Stimulated activated naive B cell treated with anti-CD40 and anti-IgM and Interleukin-4, amounts not matched to agents 10 μg/mL and 1 μg/mL and 100 μg/mL, for 72 hours (primary cell): ENCODE results near the gene EGFL6.
"Not testable (repeated sequence)": the region's sequence is repeated elsewhere in the genome, so short reads cannot be mapped to it uniquely, and the experiment has no call there.

ENCODE experiments used
- ATAC-seq, 2 donors: fragments of 150-1000 bp; cut with Tn5 transposase; replicated peaks; 2 replicates each; pipeline ENCODE4 v1.10.0; 2021; ENCODE audit warnings: moderate library complexity in 1 of 2
- DNase-seq: peaks from one replicate; pipeline ENCODE4 v3.0.0; 2021
- H3K27ac Mint-ChIP-seq: one replicate; pipeline ENCODE4 v1.8.0; 2022; ENCODE audit warnings: mild to moderate bottlenecking, mixed read lengths
- H3K27me3 Mint-ChIP-seq, 2 donors: one replicate each; pipeline ENCODE4 v1.8.0; 2022; ENCODE audit warnings: mixed read lengths in 2 of 2
- H3K36me3 Mint-ChIP-seq, 2 donors: one replicate each; pipeline ENCODE4 v1.8.0; 2022; ENCODE audit warnings: mixed read lengths in 2 of 2, mild to moderate bottlenecking in 1 of 2
- H3K4me1 Mint-ChIP-seq, 2 donors: one replicate each; pipeline ENCODE4 v1.8.0; 2022; ENCODE audit warnings: mixed read lengths in 2 of 2, mild to moderate bottlenecking in 1 of 2
- H3K4me3 Mint-ChIP-seq, 2 donors: one replicate each; pipeline ENCODE4 v1.8.0; 2022; ENCODE audit warnings: mild to moderate bottlenecking in 2 of 2, mixed read lengths in 2 of 2, moderate library complexity in 1 of 2
- H3K9me3 Mint-ChIP-seq, 2 donors: one replicate each; pipeline ENCODE4 v1.8.0; 2022; ENCODE audit warnings: mixed read lengths in 2 of 2, mild to moderate bottlenecking in 1 of 2

Gene EGFL6

GRCh38 chrX:13673016-13673415 lies 103.6 kb downstream of the EGFL6 start:
- DNase-seq = no peak
- ATAC-seq = no peak
- Mint-ChIP-seq H3K27me3 (peaks cover 0 to 30% of the 10 kb centered on the region in 2 donors), H3K4me3 (no peak overlapping the region), H3K4me1 (peaks cover 7 to 16% of the 10 kb centered on the region in 2 donors), H3K27ac (no peak overlapping the region), H3K36me3 (peaks cover 9 to 24% of the 10 kb centered on the region in 2 donors), H3K9me3 (no peaks in the 10 kb centered on the region)

GRCh38 chrX:13676885-13677284 lies 107.5 kb downstream of the EGFL6 start:
- H3K4me3 Mint-ChIP-seq = no peak overlapping the region
- no peak for DNase-seq
- H3K27me3 Mint-ChIP-seq = peaks cover 0 to 27% of the 10 kb centered on the region in 2 donors
- H3K9me3 Mint-ChIP-seq = no peaks in the 10 kb centered on the region
- peak in 1 of 2 donors; percentile 64 for ATAC-seq
- peaks cover 3 to 17% of the 10 kb centered on the region in 2 donors for H3K36me3 Mint-ChIP-seq
- no peak overlapping the region for H3K27ac Mint-ChIP-seq
- peaks cover 2 to 10% of the 10 kb centered on the region in 2 donors for H3K4me1 Mint-ChIP-seq

DNA sequence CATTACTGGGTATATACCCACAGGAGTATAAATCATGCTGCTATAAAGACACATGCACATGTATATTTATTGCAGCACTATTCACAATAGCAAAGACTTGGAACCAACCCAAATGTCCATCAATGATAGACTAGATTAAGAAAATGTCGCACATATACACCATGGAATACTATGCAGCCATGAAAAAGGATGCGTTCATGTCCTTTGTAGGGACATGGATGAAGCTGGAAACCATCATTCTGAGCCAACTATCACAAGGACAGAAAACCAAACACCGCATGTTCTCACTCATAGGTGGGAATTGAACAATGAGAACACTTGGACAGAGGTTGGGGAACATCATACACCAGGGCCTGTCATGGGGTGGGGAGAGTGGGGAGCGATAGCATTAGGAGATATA lies 110.3 kb downstream of the EGFL6 start:
- H3K4me1 Mint-ChIP-seq, ATAC-seq, H3K36me3 Mint-ChIP-seq, H3K27ac Mint-ChIP-seq, H3K4me3 Mint-ChIP-seq, DNase-seq, H3K9me3 Mint-ChIP-seq: not testable (repeated sequence)
- peaks cover 0 to 17% of the 10 kb centered on the region in 2 donors for H3K27me3 Mint-ChIP-seq

DNA sequence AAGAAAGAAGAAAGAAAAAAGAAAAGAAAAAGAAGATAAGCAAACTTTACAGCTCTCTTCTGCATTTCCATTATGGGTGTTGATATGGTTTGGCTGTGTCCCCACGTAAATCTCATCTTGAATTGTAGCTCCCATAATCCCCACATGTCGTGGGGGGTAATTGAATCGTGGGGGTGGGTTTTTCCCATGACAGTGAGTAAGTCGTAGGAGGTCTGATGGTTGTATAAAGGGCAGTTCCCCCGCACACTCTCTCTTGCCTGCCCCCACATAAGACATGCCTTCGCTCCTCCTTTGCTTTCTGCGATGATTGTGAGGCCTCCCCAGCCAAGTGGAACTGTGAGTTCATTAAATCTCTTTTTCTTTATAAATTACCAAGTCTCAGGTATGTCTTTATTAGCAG lies 112.2 kb downstream of the EGFL6 start:
- Mint-ChIP-seq H3K9me3 (no peaks in the 10 kb centered on the region), H3K27me3 (peaks cover 0 to 8% of the 10 kb centered on the region in 2 donors), H3K27ac (no peak overlapping the region), H3K4me3 (no peak overlapping the region), H3K36me3 (peaks cover 0 to 8% of the 10 kb centered on the region in 2 donors), H3K4me1 (peaks cover 6 to 19% of the 10 kb centered on the region in 2 donors)
- ATAC-seq (no peak), DNase-seq (no peak)
